Tongue (tissue), 2 donors: ENCODE results near the gene ZEB1. TPM values are rescaled to one million over a fixed set of nuclear protein-coding genes. Genes with fewer than 3 reads are reported as not detected.

Source experiments
- DNase-seq: peaks from one replicate; pipeline ENCODE4 v3.0.0-alpha.2; 2015
- total RNA-seq: library from RNA; depleted of rRNA; stranded (reverse); fragments of >200 nt; gene quantifications from one replicate; pipeline ENCODE4 v1.2.3, GENCODE V29; 2014

The ZEB1 gene
- 170 TPM for total RNA-seq

GRCh38 chr10:31318854-31319601, at the start of gene ZEB1:
TSS of gene ZEB1 (plus strand) at chr10:31319216. CDS start at chr10:31319235, 19 bp downstream.
- peak; percentile 96 for DNase-seq

DNA sequence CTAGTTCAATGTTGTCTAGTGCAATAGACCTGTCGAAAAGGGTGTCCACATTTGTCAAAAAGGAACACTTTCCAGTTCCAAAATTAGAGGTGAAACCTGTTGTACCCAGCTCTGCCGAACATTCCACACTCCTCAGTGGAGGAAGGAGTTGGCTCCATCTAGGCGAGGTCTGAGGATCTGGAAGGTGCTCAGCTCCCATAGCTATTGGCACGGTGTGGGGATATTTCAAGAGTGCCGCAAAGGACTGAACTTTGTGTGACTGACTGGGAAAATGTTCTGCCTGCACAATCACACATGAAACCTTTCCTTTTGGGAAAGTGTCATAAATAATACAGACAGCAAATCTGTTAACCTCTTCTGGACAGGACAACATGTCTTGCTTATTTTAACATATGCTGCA, 48.1 kb upstream of the ZEB1 start:
- no peak for DNase-seq

- DNase-seq: no peak
These were observed 46.2 kb upstream of the ZEB1 start for GRCh38 chr10:31272841-31273240.

DNA sequence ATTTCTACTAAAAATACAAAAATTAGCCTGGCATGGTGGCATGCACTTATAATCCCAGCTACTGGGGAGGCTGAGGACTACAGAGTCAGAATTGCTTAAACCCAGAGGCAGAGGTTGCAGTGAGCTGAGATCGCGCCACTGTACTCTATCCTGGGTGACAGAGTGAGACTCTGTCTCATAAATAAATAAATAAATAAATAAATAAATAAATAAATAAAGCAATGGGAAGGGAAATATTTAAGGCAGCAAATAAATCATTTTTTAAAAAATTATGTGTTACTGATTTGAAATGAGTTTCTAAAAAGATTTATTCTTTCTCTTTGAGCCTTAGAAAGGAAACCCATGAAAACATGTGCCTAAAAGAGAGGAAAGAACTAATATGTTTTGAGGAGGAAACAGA, 45.2 kb upstream of the ZEB1 start:
- DNase-seq: no peak

DNA sequence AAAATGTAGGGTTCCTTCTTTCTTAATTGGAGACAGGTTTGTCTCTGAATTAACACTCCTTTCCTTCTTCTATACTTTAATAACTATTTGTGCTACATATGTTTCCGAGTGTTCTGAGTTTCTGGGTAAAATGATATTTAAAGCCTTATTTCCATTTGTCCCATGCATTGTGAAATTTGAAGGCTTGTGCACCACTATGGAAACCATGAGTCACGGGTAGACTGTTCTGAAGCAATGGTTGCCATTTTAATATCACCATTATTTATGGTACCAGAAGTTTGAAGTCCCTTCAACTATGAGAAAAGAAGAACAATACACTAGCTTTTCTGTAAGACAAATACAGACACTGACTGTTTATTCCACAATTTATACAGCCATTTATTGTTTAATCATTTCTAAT, 44.7 kb upstream of the ZEB1 start:
- no peak for DNase-seq

DNA sequence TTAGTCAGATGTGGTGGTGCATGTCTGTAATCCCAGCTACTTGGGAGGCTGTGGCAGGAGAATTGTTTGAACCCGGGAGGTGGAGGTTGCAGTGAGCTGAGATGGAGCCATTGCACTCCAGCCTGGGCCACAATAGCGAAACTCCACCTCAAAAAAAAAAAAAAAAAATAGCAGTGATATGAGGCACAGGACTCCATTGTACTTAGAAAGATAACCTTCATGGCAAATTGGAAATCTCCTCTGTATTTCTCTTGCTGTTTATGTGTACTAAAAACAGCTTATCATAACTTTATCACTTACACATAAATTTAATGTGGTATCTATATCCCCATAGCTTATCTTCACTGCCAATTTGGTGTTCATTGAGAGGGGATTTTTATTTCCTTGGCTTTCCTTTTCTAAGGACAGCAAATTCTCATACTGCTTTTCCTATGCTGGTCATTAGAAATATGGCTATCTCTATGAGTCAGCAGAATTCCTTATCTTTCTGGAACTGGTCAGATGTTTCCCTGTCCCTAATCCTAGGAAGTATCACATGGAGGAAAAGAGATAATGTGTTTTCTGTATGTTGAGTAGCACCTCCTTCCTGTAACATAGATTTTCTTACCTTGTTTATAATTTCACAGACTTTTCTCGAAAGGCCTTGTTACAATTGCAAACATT, 40.6 kb upstream of the ZEB1 start:
- DNase-seq: no peak

DNA sequence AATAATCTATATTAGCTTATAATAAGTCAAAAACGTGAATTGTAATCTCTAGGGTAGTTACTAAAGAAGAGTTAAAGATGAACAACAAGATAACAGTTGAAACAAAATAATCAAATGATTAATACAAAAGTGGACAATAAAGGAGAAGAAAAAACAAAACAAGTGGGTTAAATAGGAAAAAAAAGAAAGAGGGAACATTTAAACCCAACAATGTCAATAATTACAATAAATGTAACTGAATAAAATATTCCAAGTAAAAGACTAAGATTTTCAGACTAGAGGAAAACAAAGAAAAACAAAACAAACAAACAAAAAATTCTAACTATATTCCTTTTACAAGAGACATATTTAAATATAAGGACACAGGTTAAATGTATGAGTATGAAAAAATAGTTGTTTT, 38.0 kb upstream of the ZEB1 start:
- DNase-seq: no peak

GRCh38 chr10:31288001-31288400, 31.0 kb upstream of the ZEB1 start:
- DNase-seq: no peak

- no peak for DNase-seq
These were observed 30.1 kb upstream of the ZEB1 start for GRCh38 chr10:31288962-31289361.

GRCh38 chr10:31290386-31290785, 28.6 kb upstream of the ZEB1 start:
- no peak for DNase-seq

- DNase-seq: no peak
These were observed 27.9 kb upstream of the ZEB1 start for GRCh38 chr10:31291123-31291522.

DNA sequence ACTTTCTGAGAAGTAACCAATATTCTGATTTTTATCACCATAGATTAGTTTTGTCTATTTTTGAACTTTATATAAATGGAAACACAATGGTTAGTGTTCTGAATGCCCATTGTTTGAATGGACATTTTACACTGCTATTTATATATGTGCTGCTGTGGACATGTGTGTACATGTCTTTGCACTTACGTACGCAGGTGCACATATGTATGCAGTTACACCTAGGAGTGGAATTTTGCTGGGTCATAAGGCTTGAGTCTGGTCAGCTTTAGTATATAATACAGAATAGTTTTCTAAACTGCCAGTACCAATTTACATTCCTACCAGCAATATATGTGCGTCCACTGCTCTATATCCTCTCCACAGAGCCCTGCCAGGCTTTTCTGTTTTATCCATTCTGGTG, 24.5 kb upstream of the ZEB1 start:
- no peak for DNase-seq

DNA sequence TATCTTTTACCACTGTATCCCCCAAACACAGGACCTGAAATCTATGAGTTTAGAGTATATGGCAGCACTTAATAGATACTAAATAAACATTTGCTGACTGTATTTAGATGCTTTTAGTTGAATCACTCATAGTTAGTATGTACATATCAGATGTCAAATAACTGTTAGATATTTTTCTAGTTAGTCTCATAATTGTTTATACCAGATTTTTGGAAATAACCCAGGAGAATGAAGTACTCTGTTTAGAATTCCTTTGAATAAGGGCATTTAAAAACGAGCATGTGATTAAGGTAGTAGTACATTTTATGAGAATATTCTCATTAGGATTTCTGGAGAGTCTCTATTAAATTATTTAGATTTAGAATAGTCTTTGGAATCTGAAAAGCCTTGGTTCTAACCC, 22.3 kb upstream of the ZEB1 start:
- DNase-seq: no peak

GRCh38 chr10:31299119-31299518, 19.9 kb upstream of the ZEB1 start:
- no peak for DNase-seq

DNA sequence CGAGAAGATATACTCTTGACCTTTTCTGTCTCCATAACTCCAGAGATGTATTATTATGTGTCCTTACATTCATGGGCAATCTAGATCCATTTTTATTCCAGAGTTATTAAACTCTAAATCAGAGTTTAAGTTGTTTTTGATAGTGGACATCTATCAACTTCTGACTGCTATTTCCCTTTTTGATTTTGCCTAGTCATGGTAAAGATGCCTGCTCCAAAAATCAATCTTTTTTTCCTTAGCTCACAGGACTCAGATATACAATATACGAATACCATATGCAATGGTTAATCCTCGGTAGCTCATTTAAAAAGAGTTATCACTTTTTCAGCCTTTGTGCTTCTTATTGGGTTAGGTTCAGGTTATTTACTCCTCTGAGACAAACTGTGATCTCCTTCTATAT, 15.8 kb upstream of the ZEB1 start:
- no peak for DNase-seq

- no peak for DNase-seq
These were observed 14.6 kb upstream of the ZEB1 start for GRCh38 chr10:31304291-31304970.

GRCh38 chr10:31313396-31313795, 5.6 kb upstream of the ZEB1 start:
- no peak for DNase-seq

- no peak for DNase-seq
These were observed 4.5 kb upstream of the ZEB1 start for GRCh38 chr10:31314256-31315150.

DNA sequence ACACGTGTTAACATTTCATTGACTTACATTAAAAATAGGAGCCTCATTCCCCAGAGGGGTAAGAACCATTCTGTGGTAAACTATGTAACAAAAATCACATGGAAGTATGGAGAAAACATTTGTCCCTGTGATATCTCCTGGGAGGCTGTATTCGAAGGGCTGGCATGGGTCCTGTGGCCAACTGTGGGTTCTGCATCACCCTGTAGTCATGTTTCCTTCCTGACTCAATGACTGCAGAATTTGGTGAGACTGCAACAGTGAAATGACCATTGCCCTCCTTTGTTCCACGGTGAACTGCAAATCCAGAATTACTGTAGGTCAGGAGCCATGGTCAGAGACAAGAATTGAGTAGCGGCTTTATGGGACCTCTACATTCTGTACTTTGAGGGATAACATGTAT, 3.6 kb upstream of the ZEB1 start:
- no peak for DNase-seq

DNA sequence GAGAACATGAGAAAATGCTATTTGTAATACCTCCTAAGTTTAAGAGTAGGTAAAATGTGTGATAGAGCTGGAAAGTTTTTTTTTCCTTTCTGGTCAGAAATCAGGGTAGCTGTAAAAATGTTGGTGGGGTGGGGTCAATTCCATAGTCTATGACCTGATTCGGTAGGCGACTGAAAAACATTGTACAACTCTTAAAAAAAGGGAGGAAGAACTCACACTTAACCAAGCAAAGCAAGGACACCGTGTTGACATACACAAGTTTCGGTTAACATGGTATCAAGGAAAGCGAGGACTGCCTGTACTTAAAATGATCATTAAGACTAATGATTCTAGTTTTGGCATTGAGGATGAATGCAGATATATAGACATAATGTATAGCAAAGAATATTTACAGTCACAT, 1.8 kb upstream of the ZEB1 start:
- DNase-seq: no peak

DNA sequence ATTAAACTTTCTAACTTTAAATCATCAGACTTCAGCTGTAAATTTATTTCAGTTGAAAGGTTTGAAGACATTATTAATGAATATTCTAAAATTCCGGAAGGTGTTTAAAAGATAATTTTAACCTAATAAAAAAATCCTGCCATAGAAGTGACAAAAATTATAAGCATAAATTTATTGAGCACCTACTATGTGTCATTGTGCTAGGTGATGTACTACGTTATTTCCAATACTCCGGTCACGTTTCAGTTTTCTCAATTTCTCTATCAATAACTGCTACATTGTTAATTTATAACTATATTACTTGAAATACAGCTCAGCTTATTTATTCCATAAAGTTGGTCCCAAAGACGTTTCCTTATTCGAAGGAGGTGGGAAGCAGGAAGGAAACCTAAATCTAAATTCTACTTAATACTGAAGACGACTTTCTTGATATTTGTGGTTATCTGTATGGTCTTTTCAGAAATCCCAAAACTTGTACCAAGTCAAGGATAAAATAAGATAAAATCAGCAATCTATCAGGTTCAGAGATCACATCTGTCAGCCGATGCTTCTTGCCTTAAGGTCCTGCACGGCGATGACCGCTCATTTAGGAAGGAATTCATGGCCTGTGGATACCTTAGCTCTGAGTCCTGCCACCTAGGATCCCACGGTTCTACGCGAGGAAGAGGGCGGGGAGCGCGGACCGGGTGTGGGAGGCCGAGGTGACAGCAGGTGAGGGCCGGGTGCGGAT, 1.2 kb upstream of the ZEB1 start:
- no peak for DNase-seq

- DNase-seq: peak; percentile 65
These were observed 598 bp upstream of the ZEB1 start for GRCh38 chr10:31318382-31318853.
